ENCODE results near the gene CDH15.
"Not testable (repeated sequence)": the region's sequence is repeated elsewhere in the genome, so short reads cannot be mapped to it uniquely, and the experiment has no call there.

The CDH15 gene

GRCh38 chr16:89155851-89156739 lies 15.5 kb upstream of the CDH15 start:
- no peak for DNase-seq (ENCODE audit: low read depth in 2 of 2)

DNA sequence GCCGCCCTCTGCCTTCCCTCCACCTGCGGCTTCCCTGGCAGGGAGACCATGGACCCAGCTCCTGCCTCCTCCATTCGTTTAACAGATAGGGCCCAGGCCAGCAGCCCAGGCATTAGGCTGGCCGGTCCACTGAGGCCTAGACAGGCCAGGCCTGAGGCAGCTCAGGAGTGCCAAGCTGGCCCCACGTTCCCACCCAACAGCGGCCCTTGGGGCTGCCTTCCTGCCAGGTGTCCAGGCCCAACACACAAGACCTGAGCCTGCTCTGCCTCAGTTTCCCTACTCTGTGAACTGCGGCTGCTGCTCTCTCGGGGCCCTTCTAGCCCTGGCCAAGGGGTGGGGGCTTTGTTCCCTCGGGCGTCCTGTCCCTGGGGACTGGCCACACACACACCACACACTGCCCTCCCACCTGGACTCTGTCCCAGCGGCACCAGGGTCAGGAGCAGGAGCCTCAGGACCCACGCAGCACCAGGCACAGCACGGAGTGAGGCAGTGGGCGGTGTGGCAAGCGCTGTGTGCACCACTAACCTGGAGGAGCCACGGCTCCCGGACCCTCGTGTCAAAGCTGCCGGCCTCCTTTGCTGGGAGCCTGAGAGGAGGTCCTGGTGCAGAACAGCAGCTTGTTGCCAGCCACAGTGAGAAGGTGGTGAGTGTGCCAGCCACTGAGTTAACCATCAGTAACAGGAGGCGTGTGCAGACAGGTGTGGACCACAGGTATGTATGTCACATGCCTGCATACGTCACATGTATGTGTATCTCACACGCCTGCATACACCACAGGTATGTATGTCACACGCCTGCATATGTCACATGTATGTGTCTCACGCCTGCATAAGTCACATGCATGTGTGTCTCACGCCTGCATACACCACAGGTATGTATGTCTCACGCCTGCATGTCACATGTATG lies 14.6 kb upstream of the CDH15 start:
- no peak for DNase-seq (ENCODE audit: low read depth in 2 of 2)

GRCh38 chr16:89157778-89158177 lies 13.8 kb upstream of the CDH15 start:
- no peak for DNase-seq (ENCODE audit: low read depth in 2 of 2)

- no peak for DNase-seq (ENCODE audit: low read depth in 2 of 2)
Measured at GRCh38 chr16:89159066-89159849, 12.3 kb upstream of the CDH15 start.

- no peak for DNase-seq (ENCODE audit: low read depth in 2 of 2)
Measured at GRCh38 chr16:89159850-89160354, 11.6 kb upstream of the CDH15 start.

GRCh38 chr16:89160977-89161701 lies 10.4 kb upstream of the CDH15 start:
- DNase-seq (ENCODE audit: low read depth in 2 of 2) = no peak

DNA sequence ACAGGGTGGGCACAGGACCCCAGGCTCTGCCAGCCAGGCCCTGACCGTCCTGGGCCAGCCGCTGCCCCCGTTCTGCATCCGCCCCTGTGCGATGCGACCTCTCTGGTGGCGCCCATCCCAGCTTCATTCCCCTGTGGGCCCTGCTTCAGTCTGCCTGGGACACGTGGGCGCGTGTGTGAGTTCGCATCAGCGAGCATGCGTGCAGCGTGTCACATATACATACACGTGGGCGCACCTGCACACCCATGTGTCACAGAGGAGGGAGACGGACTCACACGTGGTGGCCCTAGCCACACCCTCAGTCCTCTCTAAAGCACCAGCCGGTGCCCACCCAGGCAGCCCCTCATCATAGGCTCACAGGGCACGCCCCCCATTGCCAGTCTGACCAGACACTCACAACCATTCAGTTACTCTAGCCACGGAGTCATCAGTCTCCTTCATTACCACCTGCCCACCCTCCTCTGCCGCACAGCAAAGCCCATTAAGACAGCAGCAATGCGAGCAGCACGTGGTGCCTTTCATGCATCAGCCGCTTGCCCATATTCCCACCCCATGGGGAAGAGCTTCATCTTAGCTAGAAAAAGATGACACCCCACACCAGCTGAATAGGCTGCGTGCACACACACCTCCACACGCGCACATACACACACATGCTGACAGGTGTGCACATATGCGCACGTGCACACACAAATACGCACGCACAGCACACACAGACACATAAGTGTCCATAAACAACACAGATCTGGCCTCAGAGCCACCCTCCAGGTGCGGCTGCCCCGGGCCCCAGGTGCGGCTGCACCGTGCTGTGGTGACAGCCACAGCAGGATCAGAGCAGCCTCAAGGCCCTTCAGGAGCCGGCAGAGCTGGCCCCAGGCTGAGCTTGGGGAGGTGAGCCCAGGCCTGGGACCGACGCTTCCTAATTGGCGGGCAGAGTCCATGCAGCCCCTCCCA lies 9.5 kb upstream of the CDH15 start:
- DNase-seq (ENCODE audit: low read depth in 2 of 2) = no peak

GRCh38 chr16:89163297-89163696 lies 8.3 kb upstream of the CDH15 start:
- DNase-seq (ENCODE audit: low read depth in 2 of 2) = no peak

- DNase-seq (ENCODE audit: low read depth in 2 of 2) = no peak
Measured at GRCh38 chr16:89164436-89164835, 7.1 kb upstream of the CDH15 start.

DNA sequence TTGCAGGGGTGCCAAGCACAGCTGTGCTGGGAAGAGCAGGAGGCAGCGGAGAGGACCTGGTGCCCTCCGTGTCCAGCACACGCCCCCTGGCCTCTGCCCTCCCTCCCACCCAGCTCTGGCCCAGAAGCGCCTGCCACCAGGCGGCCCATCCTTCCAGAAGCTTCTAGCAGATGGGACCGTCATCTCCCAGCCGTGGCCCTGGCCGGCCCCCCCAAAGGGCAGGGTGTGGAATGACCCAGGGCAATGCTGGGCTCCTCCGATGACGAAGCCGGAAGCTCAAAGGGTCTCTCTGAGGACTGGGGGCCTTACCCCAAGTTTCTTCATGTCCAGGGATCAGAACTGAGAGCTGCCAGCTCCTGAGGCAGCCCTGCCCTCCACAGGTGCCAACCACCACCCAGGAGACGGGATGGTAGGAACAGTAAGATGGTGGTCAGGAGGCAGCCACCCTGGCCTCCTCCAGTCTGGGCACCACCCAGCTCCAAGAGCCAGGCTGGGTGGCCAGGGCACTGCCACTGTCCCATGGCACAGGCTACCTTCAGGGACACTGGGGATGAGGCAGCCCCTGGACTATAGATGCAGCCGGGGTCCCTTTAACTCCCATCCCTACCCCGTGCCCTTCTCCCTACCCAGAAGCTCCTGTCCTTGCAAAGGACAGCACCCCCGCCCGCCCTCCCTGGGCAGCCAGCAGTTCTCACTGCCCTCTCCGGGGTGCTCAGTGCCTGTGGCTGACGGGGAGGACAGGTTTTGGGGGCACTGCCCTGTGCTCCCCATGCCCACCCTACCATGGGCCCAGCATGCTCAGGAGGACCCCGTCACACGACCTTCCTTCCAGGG lies 6.5 kb upstream of the CDH15 start:
- DNase-seq (ENCODE audit: low read depth in 2 of 2) = no peak

DNA sequence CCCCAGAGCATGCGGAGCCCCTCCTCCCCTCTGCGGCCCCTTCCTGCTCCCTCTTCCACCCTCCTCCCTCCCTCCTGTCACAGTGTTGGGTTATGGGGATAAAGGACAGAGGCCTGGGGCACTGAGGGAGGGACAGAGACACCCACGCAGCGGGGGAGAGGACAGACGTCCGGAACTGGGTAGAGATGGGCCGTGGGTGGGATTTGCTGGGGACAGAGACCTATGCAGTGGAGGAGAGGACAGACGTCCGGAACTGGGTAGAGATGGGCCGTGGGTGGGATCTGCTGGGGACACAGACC lies 5.9 kb upstream of the CDH15 start:
- not testable (repeated sequence) for DNase-seq (ENCODE audit: low read depth in 2 of 2)

DNA sequence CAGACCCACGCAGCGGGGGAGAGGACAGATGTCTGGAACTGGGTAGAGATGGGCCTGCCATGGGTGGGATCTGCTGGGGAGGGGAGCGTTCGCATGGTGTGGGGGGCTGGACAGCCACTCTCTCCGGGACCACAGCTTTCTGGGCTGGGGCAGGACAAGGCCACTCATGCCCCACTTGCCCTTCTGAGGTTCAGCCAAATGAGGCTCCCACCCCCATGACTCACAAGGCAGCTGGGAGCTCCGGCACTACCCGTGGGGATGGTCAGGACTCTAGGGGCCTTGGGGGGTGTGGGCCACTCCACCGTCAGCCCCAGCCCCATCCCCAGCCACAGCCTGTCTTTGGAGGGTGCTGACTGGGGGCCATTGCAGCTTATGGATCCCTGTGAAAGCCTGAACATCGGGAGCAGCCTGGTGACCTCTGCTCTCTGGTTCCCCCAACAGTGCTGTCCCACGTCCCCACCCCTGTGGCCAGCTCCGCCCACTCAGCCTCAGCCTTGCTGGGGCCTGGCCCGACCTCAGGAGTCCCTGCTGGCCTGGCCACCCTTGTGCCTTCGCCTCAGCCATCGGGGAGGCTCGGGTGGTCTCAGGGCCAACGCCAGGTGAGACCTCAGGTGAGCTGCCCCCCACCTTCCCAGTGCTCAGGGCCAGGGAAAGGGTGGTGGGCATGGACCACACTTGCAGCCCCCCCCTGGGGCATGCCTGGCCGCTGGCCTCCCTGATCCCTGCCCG lies 4.7 kb upstream of the CDH15 start:
- no peak for DNase-seq (ENCODE audit: low read depth in 2 of 2)

DNA sequence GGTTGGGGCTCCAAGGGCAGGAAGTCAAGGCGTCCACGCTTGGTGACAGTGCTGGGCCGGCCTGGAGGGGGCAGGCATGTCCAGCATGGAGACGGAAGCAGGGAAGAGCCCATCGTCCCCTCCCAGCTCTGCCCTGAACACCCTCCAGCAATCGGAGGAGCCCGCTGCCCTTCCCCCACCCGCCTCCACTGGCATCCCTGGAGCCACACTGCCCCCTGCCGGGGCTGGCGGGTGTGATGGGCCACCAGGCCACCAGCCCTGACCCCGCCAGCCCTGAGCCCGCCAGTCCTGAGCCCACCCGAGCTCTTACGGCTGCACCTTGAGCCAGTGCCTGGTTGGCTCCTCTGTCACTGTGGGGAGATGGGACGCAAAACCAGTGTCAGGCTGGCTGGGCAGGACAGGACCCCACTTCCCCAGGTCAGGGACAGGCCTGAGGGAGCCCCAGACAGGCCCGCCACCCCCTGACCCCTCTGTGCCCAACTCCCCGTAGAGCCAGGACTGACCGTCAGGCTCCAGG lies 4.1 kb upstream of the CDH15 start:
- DNase-seq (ENCODE audit: low read depth in 2 of 2) = peak; percentile 90 to 91

- DNase-seq (ENCODE audit: low read depth in 2 of 2) = no peak
Measured at GRCh38 chr16:89168381-89169189, 3.0 kb upstream of the CDH15 start.

GRCh38 chr16:89169778-89170177 lies 1.8 kb upstream of the CDH15 start:
- no peak for DNase-seq (ENCODE audit: low read depth in 2 of 2)

DNA sequence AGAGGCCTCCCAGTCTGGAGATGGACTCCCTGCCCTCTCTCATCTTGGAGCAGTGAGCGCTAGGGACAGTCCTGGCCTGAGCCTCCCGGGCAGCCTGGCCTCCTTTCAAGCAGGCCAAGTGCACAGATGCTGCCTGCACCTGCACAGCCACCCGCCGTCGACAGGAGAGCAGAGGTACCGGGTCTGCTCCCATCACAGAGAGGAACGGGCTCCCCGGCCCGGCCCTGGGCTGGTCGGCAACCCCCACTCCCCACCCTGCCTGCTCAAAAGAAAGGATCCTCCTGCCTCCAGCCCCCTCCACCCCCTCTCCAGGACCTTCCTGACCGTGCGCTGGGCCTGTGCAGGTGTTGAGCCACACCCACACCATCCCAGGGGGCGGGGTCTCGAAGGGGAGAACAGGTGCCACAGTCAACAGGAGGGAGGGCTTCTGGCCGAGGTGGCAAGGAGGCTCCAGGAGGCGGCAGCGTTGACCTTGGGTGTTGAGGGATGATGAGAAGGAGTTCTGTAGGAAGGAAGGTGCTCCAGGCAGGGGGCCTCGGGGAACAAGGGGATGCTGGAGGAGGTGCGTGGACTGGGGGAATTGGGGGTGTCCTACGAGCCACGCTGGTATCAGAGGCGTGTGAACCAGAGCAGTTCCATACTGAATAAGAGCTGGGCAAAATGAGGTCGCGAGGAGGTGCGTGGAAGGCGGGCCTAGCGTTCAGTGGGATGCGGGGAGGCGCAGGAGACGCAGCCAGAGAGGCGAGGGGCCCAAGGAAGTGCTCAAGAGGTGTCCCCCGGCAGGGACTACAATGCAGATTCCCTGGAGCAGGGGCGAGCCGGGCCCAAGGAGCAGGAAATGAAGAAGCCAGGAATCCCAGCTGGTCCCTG lies 967 bp upstream of the CDH15 start:
- DNase-seq (ENCODE audit: low read depth in 2 of 2) = no peak

DNA sequence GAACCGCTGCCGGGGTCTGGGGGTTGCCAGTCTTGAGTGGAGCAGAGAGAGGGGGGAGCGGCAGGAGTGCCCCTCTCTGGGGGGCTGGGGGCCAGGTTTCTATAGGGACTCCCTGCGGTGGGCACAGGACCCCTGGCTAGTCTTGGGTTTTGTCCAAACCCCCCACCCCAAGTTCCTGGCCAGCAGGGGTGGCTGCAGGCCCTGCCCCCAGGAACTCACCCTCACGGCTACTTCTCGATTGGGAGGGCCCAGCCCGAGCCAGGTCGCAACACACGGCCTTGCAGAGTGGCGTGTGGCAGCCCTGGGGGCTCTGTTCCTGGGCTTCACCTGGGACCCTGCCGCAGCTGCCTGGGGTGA lies 601 bp downstream of the CDH15 start:
- DNase-seq (ENCODE audit: low read depth in 2 of 2) = no peak
